OCI-LY7 (cell line): ENCODE results near the gene SENP5. TPM values are rescaled to one million over a fixed set of nuclear protein-coding genes. Genes with fewer than 3 reads are reported as not detected.

Source experiments
- BruUV-seq: library from RNA; stranded (reverse); fragments of 400-500 nt; replicated peaks from 2 replicates; lab custom pipeline; 2021; lab: Mats Ljungman, UMichigan
- CTCF ChIA-PET: fragments of 300-600 bp; sonication (Branson Sonifier 250); formaldehyde crosslinking; loops from one replicate; lab custom pipeline; 2022; ENCODE audit warnings: antibody characterized with exemption; ENCODE audit not compliant: unreplicated experiment; lab: Charles Lee
- POLR2A ChIA-PET: fragments of 300-600 bp; sonication (Branson Sonifier 250); formaldehyde crosslinking; loops from one replicate; lab custom pipeline; 2022; ENCODE audit warnings: antibody characterized with exemption; lab: Charles Lee
- DNase-seq: peaks from one replicate; pipeline ENCODE4 v3.0.0-alpha.2; 2015; ENCODE audit warnings: low spot score
- H2AFZ ChIP-seq: fragments of 200-600 bp; sonication (generic), shearing (Covaris generic); 2 replicates; pipeline ENCODE4 v1.6.1; 2014; ENCODE audit warnings: mild to moderate bottlenecking, antibody characterized with exemption, low read length, moderate library complexity
- H3K27ac ChIP-seq: fragments of 200-600 bp; sonication (generic); 2 replicates; pipeline ENCODE4 v1.5.1; 2014; ENCODE audit warnings: mixed run types, low read depth, mild to moderate bottlenecking, moderate library complexity, low read length, inconsistent platforms; ENCODE audit not compliant: poor library complexity, severe bottlenecking
- H3K36me3 ChIP-seq: fragments of 200-600 bp; sonication (generic); 2 replicates; pipeline ENCODE4 v1.6.1; 2014; ENCODE audit warnings: mild to moderate bottlenecking, antibody characterized with exemption, low read length, moderate library complexity, mixed read lengths; ENCODE audit not compliant: insufficient read depth
- H3K4me1 ChIP-seq: fragments of 200-600 bp; sonication (generic); 2 replicates; pipeline ENCODE4 v1.5.1; 2014; ENCODE audit warnings: mild to moderate bottlenecking, low read length; ENCODE audit not compliant: insufficient read depth, poor library complexity, severe bottlenecking
- H3K4me2 ChIP-seq: fragments of 200-600 bp; sonication (generic); 2 replicates; pipeline ENCODE4 v1.6.1; 2014; ENCODE audit warnings: mild to moderate bottlenecking, low read length
- H3K4me3 ChIP-seq: fragments of 200-600 bp; sonication (generic); 2 replicates; pipeline ENCODE4 v1.5.1; 2014; ENCODE audit warnings: mild to moderate bottlenecking, low read depth, low read length; ENCODE audit not compliant: poor library complexity, severe bottlenecking
- H3K79me2 ChIP-seq: fragments of 200-600 bp; sonication (generic); 2 replicates; pipeline ENCODE4 v1.6.1; 2016; ENCODE audit warnings: low read depth, mild to moderate bottlenecking, low read length, moderate library complexity, mixed read lengths; ENCODE audit not compliant: insufficient read depth
- H3K9me2 ChIP-seq: fragments of 200-600 bp; sonication (generic); 2 replicates; pipeline ENCODE4 v1.6.1; 2016; ENCODE audit warnings: mild to moderate bottlenecking, low read length, mixed read lengths; ENCODE audit not compliant: insufficient read depth
- H3K9me3 ChIP-seq: fragments of 200-600 bp; sonication (generic); 2 replicates; pipeline ENCODE4 v1.6.1; 2014; ENCODE audit warnings: mild to moderate bottlenecking, mixed run types, low read length, mixed read lengths
- H4K20me1 ChIP-seq: fragments of 200-600 bp; sonication (generic); 2 replicates; pipeline ENCODE4 v1.6.1; 2014; ENCODE audit warnings: mild to moderate bottlenecking, antibody characterized with exemption, low read length, moderate library complexity, mixed read lengths; ENCODE audit not compliant: insufficient read depth
- EZH2phosphoT487 ChIP-seq: fragments of 200-600 bp; sonication (generic); IDR thresholded peaks from 2 replicates; pipeline ENCODE4 v1.6.1; 2018; ENCODE audit warnings: low read depth, borderline replicate concordance, mild to moderate bottlenecking, mixed run types, antibody characterized with exemption, low read length, moderate library complexity, mixed read lengths
- intact Hi-C: fragments of 100-400 bp; cut with micrococcal nuclease; formaldehyde crosslinking; loops from one replicate; pipeline ENCODE4 v1.10.0; 2022; ENCODE audit not compliant: unreplicated experiment
- total RNA-seq, 2 experiments: library from RNA; depleted of rRNA in 1 of 2; stranded (reverse); fragments of >200 nt in 1 of 2; shearing (Covaris generic) in 1 of 2; gene quantifications; 2 replicates each; pipeline ENCODE4 v1.2.3, GENCODE V29; 2014 to 2022
- TF ChIP-seq, protein P1 (sequence below): fragments of 200-600 bp; sonication (generic); conservative IDR thresholded peaks from 2 replicates; pipeline ENCODE4 v1.5.1; 2014; ENCODE audit warnings: mild to moderate bottlenecking, antibody characterized with exemption, low read length, moderate library complexity, mixed read lengths

Gene SENP5
- total RNA-seq, 2 experiments from 2014 or later = 40.2 to 42.9 TPM

DNA sequence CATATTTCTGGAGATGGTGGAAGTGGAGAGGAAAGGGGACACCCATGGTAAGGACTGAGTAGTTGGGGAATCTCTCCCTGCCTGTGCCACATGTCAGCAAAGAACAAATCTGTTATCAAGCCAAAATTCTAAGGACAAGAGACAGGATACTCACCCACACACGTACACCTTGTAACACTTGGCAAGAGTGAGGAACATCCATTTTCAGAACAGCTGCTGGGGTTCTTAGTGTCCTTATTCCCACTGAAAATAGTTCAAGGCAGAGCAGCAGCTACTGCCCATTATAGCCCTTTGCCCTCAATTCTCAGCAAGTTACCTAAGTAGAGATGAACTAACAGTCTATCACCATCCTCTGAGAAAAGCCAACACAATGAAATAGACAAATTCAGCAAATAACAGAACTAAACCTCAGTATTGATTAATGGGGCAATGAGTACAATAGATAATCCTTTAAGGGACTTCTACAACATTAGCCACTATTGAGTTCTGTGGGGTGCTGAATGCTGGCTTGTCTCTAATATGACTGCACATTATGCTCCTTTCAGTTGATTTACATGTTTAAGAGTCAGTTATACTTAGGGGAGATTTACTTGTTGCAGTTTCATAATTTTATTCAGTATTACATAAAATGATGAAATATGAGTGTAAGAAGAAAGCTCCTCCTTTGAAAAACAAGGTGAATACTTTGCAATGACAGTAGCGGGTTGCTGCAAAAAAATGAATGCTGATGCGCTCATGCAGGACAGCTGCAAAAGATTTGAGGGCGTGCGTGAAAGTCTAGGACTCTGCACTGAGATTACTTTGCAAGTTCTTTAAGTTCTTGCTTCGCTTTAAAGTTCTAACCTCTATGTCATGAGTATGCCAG is 22.4 kb downstream of the SENP5 start:
- no peak overlapping the region for H3K4me2 ChIP-seq
- H3K9me3 ChIP-seq = no peaks in the 10 kb centered on the region
- intact Hi-C loops = no loop called here
- DNase-seq = no peak
- ChIA-PET CTCF (no interaction called here), POLR2A (no interaction called here)
- H3K9me2 ChIP-seq = no peaks in the 10 kb centered on the region
- no peak overlapping the region for H2AFZ ChIP-seq
- BruUV-seq = no TSS peak
- H3K79me2 ChIP-seq = peaks cover 53% of the 10 kb centered on the region; the same call in 1 of the 2 replicates
- peaks cover 2% of the 10 kb centered on the region for H4K20me1 ChIP-seq
- no peak overlapping the region for H3K4me3 ChIP-seq
- H3K4me1 ChIP-seq = no peaks in the 10 kb centered on the region
- no peak overlapping the region for H3K27ac ChIP-seq
- H3K36me3 ChIP-seq = peaks cover 57% of the 10 kb centered on the region
- TF ChIP-seq, protein P1, sequence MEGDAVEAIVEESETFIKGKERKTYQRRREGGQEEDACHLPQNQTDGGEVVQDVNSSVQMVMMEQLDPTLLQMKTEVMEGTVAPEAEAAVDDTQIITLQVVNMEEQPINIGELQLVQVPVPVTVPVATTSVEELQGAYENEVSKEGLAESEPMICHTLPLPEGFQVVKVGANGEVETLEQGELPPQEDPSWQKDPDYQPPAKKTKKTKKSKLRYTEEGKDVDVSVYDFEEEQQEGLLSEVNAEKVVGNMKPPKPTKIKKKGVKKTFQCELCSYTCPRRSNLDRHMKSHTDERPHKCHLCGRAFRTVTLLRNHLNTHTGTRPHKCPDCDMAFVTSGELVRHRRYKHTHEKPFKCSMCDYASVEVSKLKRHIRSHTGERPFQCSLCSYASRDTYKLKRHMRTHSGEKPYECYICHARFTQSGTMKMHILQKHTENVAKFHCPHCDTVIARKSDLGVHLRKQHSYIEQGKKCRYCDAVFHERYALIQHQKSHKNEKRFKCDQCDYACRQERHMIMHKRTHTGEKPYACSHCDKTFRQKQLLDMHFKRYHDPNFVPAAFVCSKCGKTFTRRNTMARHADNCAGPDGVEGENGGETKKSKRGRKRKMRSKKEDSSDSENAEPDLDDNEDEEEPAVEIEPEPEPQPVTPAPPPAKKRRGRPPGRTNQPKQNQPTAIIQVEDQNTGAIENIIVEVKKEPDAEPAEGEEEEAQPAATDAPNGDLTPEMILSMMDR = no peak
- TF ChIP-seq EZH2phosphoT487 = no peak

DNA sequence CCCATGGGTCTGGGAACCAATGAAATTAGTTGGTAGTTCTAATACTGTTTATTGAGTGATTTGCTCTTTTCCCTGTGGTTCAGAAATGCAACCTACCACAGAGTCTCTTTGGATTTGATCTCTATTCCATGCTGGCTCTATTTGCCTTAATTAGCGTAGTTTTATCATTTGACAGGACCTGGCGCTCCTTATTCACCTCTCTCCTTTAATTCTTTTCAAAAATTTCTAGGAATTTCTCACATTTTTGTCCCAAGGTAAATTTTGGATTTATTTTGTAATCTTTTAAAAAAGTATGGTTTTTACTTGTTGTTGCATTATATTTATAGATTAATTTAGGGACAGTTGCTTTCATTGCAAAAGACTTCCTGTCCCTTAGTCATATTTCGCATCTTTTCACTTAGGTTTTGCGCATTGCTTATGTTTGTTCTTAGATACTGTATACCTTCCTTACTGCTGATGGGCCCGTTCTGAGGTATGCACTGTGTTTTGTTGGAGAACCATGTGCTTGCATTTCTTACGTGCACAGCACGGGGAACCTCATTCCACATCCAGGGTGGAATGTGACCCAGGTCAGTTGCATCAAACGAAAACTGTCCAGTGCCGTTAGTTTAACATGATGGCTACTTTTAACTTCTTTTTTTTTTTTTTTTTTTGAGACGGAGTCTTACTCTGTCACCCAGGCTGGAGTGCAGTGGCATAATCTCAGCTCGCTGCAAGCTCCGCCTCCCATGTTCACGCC is 27.0 kb downstream of the SENP5 start:
- ChIA-PET CTCF (no interaction called here), POLR2A (no interaction called here)
- Histone ChIP-seq H3K79me2 (peaks cover 63% of the 10 kb centered on the region), H3K27ac (no peak overlapping the region), H3K9me2 (no peaks in the 10 kb centered on the region), H3K9me3 (no peaks in the 10 kb centered on the region), H3K4me1 (no peaks in the 10 kb centered on the region), H3K4me3 (no peak overlapping the region), H2AFZ (no peak overlapping the region), H4K20me1 (no peaks in the 10 kb centered on the region; the same call in 1 of the 2 replicates), H3K36me3 (peaks cover 27% of the 10 kb centered on the region), H3K4me2 (no peak overlapping the region)
- BruUV-seq = no TSS peak
- intact Hi-C loops = no loop called here
- no peak for DNase-seq
- TF ChIP-seq EZH2phosphoT487 = no peak
- TF ChIP-seq, protein P1 = no peak
